K562 (cell line): ENCODE measurements around the gene TOM1L2. TPM values are rescaled to one million over a fixed set of nuclear protein-coding genes. Genes with fewer than 3 reads are reported as not detected.

ENCODE experiments used
- AFF1 ChIP-seq, 2 experiments: fragments of 450-650 bp; IDR thresholded peaks; 2 replicates each; pipeline ENCODE4 v1.6.1; 2018; ENCODE audit warnings: mild to moderate bottlenecking in 2 of 2, low read depth in 1 of 2; ENCODE audit not compliant: partially characterized antibody in 2 of 2
- ARID2 ChIP-seq: fragments of 450-650 bp; IDR thresholded peaks from 2 replicates; pipeline ENCODE4 v1.6.1; 2017; ENCODE audit warnings: antibody characterized with exemption, mild to moderate bottlenecking
- ATF4 ChIP-seq: fragments of 450-650 bp; formaldehyde crosslinking; IDR thresholded peaks from 2 replicates; pipeline ENCODE4 v1.4.0; 2022; ENCODE audit warnings: mild to moderate bottlenecking, moderate library complexity
- BCL6 ChIP-seq: fragments of 250-450 bp; sonication (Bioruptor Pico); IDR thresholded peaks from 2 replicates; pipeline ENCODE4 v1.4.0; 2020
- FIP1L1 ChIP-seq: fragments of 200-400 bp; formaldehyde crosslinking; IDR thresholded peaks from 2 replicates; pipeline ENCODE4 v1.6.1; 2018; ENCODE audit warnings: mild to moderate bottlenecking, low read depth, low read length; ENCODE audit not compliant: poor library complexity, severe bottlenecking
- FOXJ2 ChIP-seq: fragments of 200-800 bp; sonication (Bioruptor generic); IDR thresholded peaks from 2 replicates; pipeline ENCODE4 v1.6.1; 2016; ENCODE audit warnings: missing genetic modification characterization, missing compliant biosample characterization
- MEF2D ChIP-seq: conservative IDR thresholded peaks from 2 replicates; pipeline ENCODE4 v1.6.1; 2016; ENCODE audit warnings: low read depth, missing genetic modification characterization, missing compliant biosample characterization
- MITF ChIP-seq: IDR thresholded peaks from 2 replicates; pipeline ENCODE4 v1.6.1; 2014; ENCODE audit warnings: antibody characterized with exemption
- NCOA1 ChIP-seq: fragments of 450-650 bp; IDR thresholded peaks from 2 replicates; pipeline ENCODE4 v1.6.1; 2016; ENCODE audit warnings: low read depth
- NR2C2 ChIP-seq, 2 experiments: fragments of 200-800 bp in 1 of 2; sonication (Bioruptor generic) in 1 of 2; sonication (generic) in 1 of 2; formaldehyde crosslinking in 1 of 2; IDR thresholded peaks; 2 replicates each; pipeline versions ENCODE4 v1.6.1 to v1.8.0; 2016 to 2022; ENCODE audit warnings: mild to moderate bottlenecking in 1 of 2, missing compliant biosample characterization in 1 of 2, missing genetic modification characterization in 1 of 2, missing genetic modification reagents in 1 of 2
- NRF1 ChIP-seq, 2 experiments: fragments of 450-650 bp; IDR thresholded peaks in 1 of 2; conservative IDR thresholded peaks in 1 of 2; 2 replicates each; pipeline ENCODE4 v1.6.1; 2014; ENCODE audit warnings: mild to moderate bottlenecking in 2 of 2
- RCOR1 ChIP-seq, 2 experiments: IDR thresholded peaks; 2 replicates each; pipeline ENCODE4 v1.6.1; 2012; ENCODE audit warnings: low read depth in 2 of 2, low read length in 2 of 2, borderline replicate concordance in 1 of 2, improper control_type of control experiment in 1 of 2
- TEAD4 ChIP-seq, 2 experiments: sonication (generic) in 1 of 2; formaldehyde crosslinking in 1 of 2; IDR thresholded peaks; 2 replicates each; pipeline versions ENCODE4 v1.6.1 to v1.8.0; 2012 to 2022; ENCODE audit warnings: borderline replicate concordance in 1 of 2, inconsistent platforms in 1 of 2, low read length in 1 of 2, mild to moderate bottlenecking in 1 of 2, missing genetic modification reagents in 1 of 2
- ZBTB11 ChIP-seq, 3 experiments: fragments of 200-800 bp in 1 of 3; fragments of 250-450 bp in 1 of 3; fragments of 450-650 bp in 1 of 3; sonication (Bioruptor Pico) in 1 of 3; sonication (Bioruptor generic) in 1 of 3; formaldehyde crosslinking in 1 of 3; IDR thresholded peaks; 2 replicates each; pipeline versions ENCODE4 v1.6.1 to v1.8.0; 2016 to 2022; ENCODE audit warnings: mild to moderate bottlenecking in 2 of 3, missing genetic modification characterization in 2 of 3, missing compliant biosample characterization in 1 of 3, moderate library complexity in 1 of 3
- ZEB2 ChIP-seq: fragments of 450-650 bp; IDR thresholded peaks from 2 replicates; pipeline ENCODE4 v1.6.1; 2016
- polyA plus RNA-seq, 8 experiments: library from polyadenylated mRNA; depleted of rRNA in 4 of 8; stranded (reverse) in 5 of 8; unstranded in 3 of 8; fragments of >200 nt; fragmentation: Nextera tagmentation in 2 of 8; fragmentation: Illumina TruSeq in 1 of 8; extraction: Ambion mirVana in 2 of 8; extraction: Trizol in 1 of 8; gene quantifications; 2 replicates each; pipeline versions ENCODE4 v1.2.1 to v1.2.3, GENCODE V29; 2011 to 2014; ENCODE audit warnings: inconsistent platforms in 1 of 8, missing spikeins in 1 of 8
- total RNA-seq, 7 experiments: library from RNA; depleted of rRNA in 6 of 7; stranded (reverse); fragments of >200 nt in 6 of 7; fragmentation: Illumina TruSeq in 2 of 7; extraction: Trizol in 2 of 7; gene quantifications; 2 replicates each; pipeline versions ENCODE4 v1.2.1 to v1.2.3, GENCODE V29; 2011 to 2021; ENCODE audit warnings: low replicate concordance in 1 of 7

TOM1L2 gene
- total and polyA plus RNA-seq, 9 of the 15 experiments (the other 6 are each of a cell fraction or from before 2014, with no cell fraction given): 0.07 to 6.0 (median 2.5) TPM

GRCh38 chr17:17835415-17836249, 136.6 kb downstream of the TOM1L2 start (continued):
- TF ChIP-seq ZBTB11 (CRISPR knock-in tag; IDR thresholded peaks at IDR 0.05): 0 out of 6 replicates have a peak, but pooled peaks of 1 of the 3 experiments have one; percentile 39
- no peak for TF ChIP-seq NR2C2 (CRISPR knock-in tag; IDR thresholded peaks at IDR 0.05)
- TF ChIP-seq NR2C2 (tag; IDR thresholded peaks at IDR 0.05): 0 out of 2 replicates have a peak, but pooled peaks have one; percentile 52
- TF ChIP-seq TEAD4 (IDR thresholded peaks at IDR 0.05; ENCODE audit: low read length): no peak
- TF ChIP-seq TEAD4 (CRISPR knock-in tag; IDR thresholded peaks at IDR 0.05; ENCODE audit: borderline replicate concordance): no peak
- 0 out of 2 replicates have a peak, but pooled peaks have one; percentile 30 for TF ChIP-seq NCOA1
- TF ChIP-seq BCL6: 0 out of 2 replicates have a peak, but pooled peaks have one; percentile 56
- TF ChIP-seq ZEB2: no peak
- 0 out of 2 replicates have a peak, but pooled peaks have one; percentile 33 for TF ChIP-seq ARID2
- TF ChIP-seq MEF2D (tag): peak; percentile 56; the same call in 1 of the 2 replicates
- no peak for TF ChIP-seq FOXJ2 (tag)
- no peak for TF ChIP-seq RCOR1 (IDR thresholded peaks at IDR 0.05; ENCODE audit: borderline replicate concordance in 1 of 2, low read depth in 2 of 2, low read length in 2 of 2)
- TF ChIP-seq MITF: no peak
- TF ChIP-seq FIP1L1: no peak
- peak in 1 of 2 experiments; percentile 35 for TF ChIP-seq AFF1 (IDR thresholded peaks at IDR 0.05; ENCODE audit: low read depth in 1 of 2, partially characterized antibody in 2 of 2)
- peak; percentile 27; the same call in 1 of the 2 replicates for TF ChIP-seq ATF4 (CRISPR knock-in tag)
- TF ChIP-seq NRF1 (conservative IDR thresholded peaks at IDR 0.05 in 1 of 2, IDR thresholded peaks at IDR 0.05 in 1 of 2): no peak
